ENCODE data around the gene ATP6V1D. TPM values are rescaled to one million over a fixed set of nuclear protein-coding genes. Genes with fewer than 3 reads are reported as not detected.

Gene ATP6V1D
- total and polyA plus RNA-seq, 10 donors: 15.0 to 72.6 (median 46.3) TPM

- Histone ChIP-seq H3K27me3 (replicated peaks in 1 of 7) (no peaks in the 10 kb centered on the region), H3K36me3 (peaks cover 0 to 32% (median 16%) of the 10 kb centered on the region in 6 donors), H3K27ac (peak overlapping the region; percentile 61 to 97 (median 94)), H3K9me3 (no peaks in the 10 kb centered on the region), H3K4me3 (peak overlapping the region; percentile 71 to 96 (median 88)), H3K4me1 (peaks cover 36 to 92% (median 77%) of the 10 kb centered on the region in 6 donors)
- TF ChIP-seq POLR2A (IDR thresholded peaks at IDR 0.05): no peak
- TF ChIP-seq POLR2AphosphoS5 (IDR thresholded peaks at IDR 0.05): no peak
- no peak for TF ChIP-seq CTCF (IDR thresholded peaks at IDR 0.05 in 8 of 11, conservative IDR thresholded peaks at IDR 0.05 in 3 of 11)
- intact Hi-C loops (cut with DNase I; ENCODE audit: low total_unique reads): no loop called here
- DNase-seq: no peak
- 1 to 2% (median 2%) methylated on average over 33 to 34 of the region's 34 CpGs for WGBS, 5 donors
Measured at GRCh38 chr14:67360470-67361206, 1.0 kb upstream of the ATP6V1D start.

DNA sequence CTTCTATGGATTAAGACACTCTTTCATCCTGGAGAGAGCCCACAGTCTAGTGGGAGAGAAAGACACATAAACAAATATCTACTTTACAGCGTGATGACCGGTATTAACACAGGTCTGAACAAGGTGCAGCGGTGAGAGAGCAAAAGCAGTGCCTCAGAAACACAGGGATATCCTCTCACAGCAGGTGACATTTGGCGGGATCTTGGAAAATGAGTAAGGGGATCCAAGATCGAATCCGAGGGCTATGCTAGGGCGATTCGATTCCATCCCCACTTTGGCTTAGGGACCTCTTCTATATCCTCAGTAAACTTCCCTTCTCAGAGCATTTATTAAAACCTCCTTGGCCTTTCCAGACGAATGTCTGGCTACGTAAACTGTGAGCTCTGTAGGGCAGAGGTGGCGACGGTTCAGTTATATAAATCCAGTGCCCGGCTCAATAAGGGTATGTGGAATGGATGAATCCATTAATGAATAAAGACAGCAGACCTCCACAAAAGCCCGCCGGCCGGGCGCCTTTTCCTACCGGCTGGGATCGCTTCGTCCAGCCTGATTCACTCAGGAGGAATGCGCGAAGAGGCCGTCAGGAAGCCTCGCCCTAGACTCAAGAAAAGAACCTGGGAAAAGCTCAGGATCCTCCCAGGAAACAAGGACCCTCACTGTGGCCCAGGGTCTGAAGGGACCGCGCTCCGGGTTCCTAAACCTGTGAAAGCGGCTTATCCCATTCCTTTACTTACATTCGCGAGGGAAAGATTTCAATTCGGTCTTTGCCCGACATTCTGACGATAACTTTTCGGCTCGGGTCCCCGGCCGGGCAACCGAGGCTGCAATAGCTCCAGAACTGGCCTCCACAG, 455 bp downstream of the ATP6V1D start:
- peak overlapping the region in 7 of 8 donors; percentile 93 to 97 (median 94) for H3K27ac ChIP-seq
- intact Hi-C loops (cut with DNase I; ENCODE audit: low total_unique reads): no loop called here

GRCh38 chr14:67357969-67358354, 1.6 kb downstream of the ATP6V1D start:
- Histone ChIP-seq H3K9me3 (no peaks in the 10 kb centered on the region), H3K27me3 (replicated peaks in 1 of 7) (no peaks in the 10 kb centered on the region), H3K27ac (no peak overlapping the region), H3K4me3 (peak overlapping the region in 3 of 8 donors; percentile 69 to 96 (median 81)), H3K4me1 (peaks cover 30 to 72% (median 55%) of the 10 kb centered on the region in 6 donors), H3K36me3 (peaks cover 0 to 18% (median 3%) of the 10 kb centered on the region in 6 donors)
- DNase-seq: no peak
- intact Hi-C loops (cut with DNase I; ENCODE audit: low total_unique reads): no loop called here
- TF ChIP-seq CTCF (IDR thresholded peaks at IDR 0.05 in 8 of 11, conservative IDR thresholded peaks at IDR 0.05 in 3 of 11) (no peak), POLR2A (IDR thresholded peaks at IDR 0.05) (no peak), POLR2AphosphoS5 (IDR thresholded peaks at IDR 0.05) (no peak)
- WGBS, 5 donors: 77 to 89% (median 82%) methylated on average over 9 of the region's 9 CpGs

More for the DNA sequence above, 455 bp downstream of the ATP6V1D start:
- Histone ChIP-seq H3K4me3 (peak overlapping the region; percentile 61 to 96 (median 84)), H3K27me3 (replicated peaks in 1 of 7) (no peaks in the 10 kb centered on the region), H3K36me3 (peaks cover 0 to 18% (median 4%) of the 10 kb centered on the region in 6 donors), H3K4me1 (peaks cover 36 to 84% (median 67%) of the 10 kb centered on the region in 6 donors), H3K9me3 (no peaks in the 10 kb centered on the region)
- TF ChIP-seq POLR2AphosphoS5 (IDR thresholded peaks at IDR 0.05) (no peak), POLR2A (IDR thresholded peaks at IDR 0.05) (peak in 1 of 3 donors; percentile 68), CTCF (IDR thresholded peaks at IDR 0.05 in 8 of 11, conservative IDR thresholded peaks at IDR 0.05 in 3 of 11) (no peak)
- WGBS, 5 donors: 4 to 5% (median 4%) methylated on average over 32 to 38 of the region's 38 CpGs
- peak; percentile 89 for DNase-seq

All from spleen (tissue), 11 donors.